HUES6 (cell line): ENCODE measurements around the gene ZC3H12A.

Source experiments
- H3K27ac ChIP-seq: 2 replicates; pipeline ENCODE4 v1.7.0; 2013; ENCODE audit warnings: low read depth, mild to moderate bottlenecking, low read length, inconsistent platforms
- H3K27me3 ChIP-seq: 2 replicates; pipeline ENCODE4 v1.6.1; 2013; ENCODE audit warnings: low read length; ENCODE audit not compliant: control insufficient read depth, insufficient read depth
- H3K36me3 ChIP-seq: 2 replicates; pipeline ENCODE4 v1.6.1; 2013; ENCODE audit warnings: low read length; ENCODE audit not compliant: control insufficient read depth, insufficient read depth
- H3K4me1 ChIP-seq: 2 replicates; pipeline ENCODE4 v1.6.1; 2013; ENCODE audit warnings: low read length; ENCODE audit not compliant: control insufficient read depth, insufficient read depth
- H3K4me3 ChIP-seq: 2 replicates; pipeline ENCODE4 v1.5.1; 2013; ENCODE audit warnings: low read depth, low read length
- H3K9ac ChIP-seq: one replicate; pipeline ENCODE4 v1.6.1; 2013; ENCODE audit warnings: mild to moderate bottlenecking, low read length
- H3K9me3 ChIP-seq: 2 replicates; pipeline ENCODE4 v1.6.1; 2013; ENCODE audit warnings: low read depth, low read length; ENCODE audit not compliant: control insufficient read depth, insufficient read depth

ZC3H12A gene

DNA sequence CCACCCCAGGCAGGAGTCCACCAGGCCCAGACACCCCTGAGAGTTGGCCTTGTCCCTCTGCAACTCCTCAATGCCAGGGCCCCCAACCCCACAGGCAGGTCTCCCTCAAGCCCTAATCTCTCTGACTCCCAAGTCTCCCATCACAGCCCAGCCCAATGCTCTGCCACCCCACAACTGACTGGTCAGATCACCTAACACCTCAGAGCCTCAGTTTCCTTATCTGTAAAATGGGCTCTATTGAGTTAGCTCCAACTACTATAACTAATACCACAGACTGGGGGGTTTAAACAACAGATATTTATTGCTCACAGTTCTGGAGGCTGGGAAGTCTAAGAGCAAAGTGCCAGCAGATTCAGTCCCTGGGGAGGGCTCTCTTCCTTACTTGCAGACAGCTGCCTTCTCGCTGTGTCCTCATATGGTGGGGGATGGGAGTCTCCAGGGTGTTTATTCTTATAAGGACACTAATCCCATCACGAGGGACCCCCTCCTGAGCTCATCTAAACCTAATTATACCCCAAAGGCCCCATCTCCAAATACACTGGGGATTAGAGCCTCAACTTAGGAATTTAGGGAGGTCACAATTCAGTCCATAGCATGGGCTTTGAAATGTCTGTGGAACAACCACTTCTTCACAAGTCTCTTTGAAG is 34.9 kb upstream of the ZC3H12A start:
- peaks cover 46% of the 10 kb centered on the region; the same call in 1 of the 2 replicates for H3K27me3 ChIP-seq
- H3K4me3 ChIP-seq, result no peak overlapping the region
- no peaks in the 10 kb centered on the region for H3K36me3 ChIP-seq
- H3K4me1 ChIP-seq, result peaks cover 23% of the 10 kb centered on the region
- H3K9ac ChIP-seq, result no peak overlapping the region
- no peak overlapping the region for H3K27ac ChIP-seq
- no peaks in the 10 kb centered on the region for H3K9me3 ChIP-seq

GRCh38 chr1:37441490-37441889 is 32.9 kb upstream of the ZC3H12A start:
- H3K36me3 ChIP-seq, result no peaks in the 10 kb centered on the region
- H3K9ac ChIP-seq, result no peak overlapping the region
- H3K27ac ChIP-seq, result no peak overlapping the region
- no peaks in the 10 kb centered on the region for H3K9me3 ChIP-seq
- H3K27me3 ChIP-seq, result peaks cover 45% of the 10 kb centered on the region; the same call in 1 of the 2 replicates
- H3K4me3 ChIP-seq, result no peak overlapping the region
- H3K4me1 ChIP-seq, result peaks cover 20% of the 10 kb centered on the region

GRCh38 chr1:37442139-37442538 is 32.2 kb upstream of the ZC3H12A start:
- H3K27ac ChIP-seq, result no peak overlapping the region

GRCh38 chr1:37442644-37443043 is 31.7 kb upstream of the ZC3H12A start:
- peaks cover 39% of the 10 kb centered on the region; the same call in 1 of the 2 replicates for H3K27me3 ChIP-seq

More at GRCh38 chr1:37442139-37442538, 32.2 kb upstream of the ZC3H12A start:
- Histone ChIP-seq H3K27me3 (peaks cover 44% of the 10 kb centered on the region; the same call in 1 of the 2 replicates), H3K9me3 (no peaks in the 10 kb centered on the region), H3K9ac (no peak overlapping the region), H3K4me3 (no peak overlapping the region), H3K4me1 (peaks cover 19% of the 10 kb centered on the region), H3K36me3 (no peaks in the 10 kb centered on the region)

GRCh38 chr1:37446874-37447273 is 27.5 kb upstream of the ZC3H12A start:
- Histone ChIP-seq H3K4me1 (peaks cover 26% of the 10 kb centered on the region), H3K9ac (no peak overlapping the region), H3K27ac (no peak overlapping the region), H3K36me3 (no peaks in the 10 kb centered on the region), H3K9me3 (no peaks in the 10 kb centered on the region), H3K27me3 (peaks cover 27% of the 10 kb centered on the region; the same call in 1 of the 2 replicates), H3K4me3 (no peak overlapping the region)

More at GRCh38 chr1:37442644-37443043, 31.7 kb upstream of the ZC3H12A start:
- Histone ChIP-seq H3K4me3 (no peak overlapping the region), H3K27ac (no peak overlapping the region), H3K9ac (no peak overlapping the region), H3K4me1 (peaks cover 14% of the 10 kb centered on the region), H3K36me3 (no peaks in the 10 kb centered on the region), H3K9me3 (no peaks in the 10 kb centered on the region)

DNA sequence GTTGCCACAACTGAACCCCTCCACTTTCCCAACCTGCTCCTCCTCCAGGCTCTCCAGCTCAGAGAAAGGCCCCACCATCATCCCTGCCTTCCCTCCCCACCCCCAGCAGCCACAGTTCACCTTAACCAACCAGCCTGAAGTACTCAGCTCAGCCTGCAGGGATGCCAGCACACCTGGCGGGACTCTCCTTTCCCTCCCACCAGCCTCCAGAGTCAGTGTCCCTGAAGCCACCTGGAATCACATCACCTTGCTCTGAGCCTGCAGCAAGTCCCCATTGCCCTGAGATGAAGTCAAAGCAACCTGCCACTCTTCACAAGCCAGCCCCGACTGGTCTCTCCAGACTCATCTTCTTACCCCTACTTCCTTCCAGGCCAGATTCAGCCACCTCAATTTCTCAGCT is 26.2 kb upstream of the ZC3H12A start:
- no peak overlapping the region for H3K27ac ChIP-seq
- peak overlapping the region; percentile 2 for H3K9ac ChIP-seq
- H3K4me3 ChIP-seq, result peak overlapping the region; percentile 20; the same call in 1 of the 2 replicates
- H3K4me1 ChIP-seq, result peaks cover 32% of the 10 kb centered on the region
- peaks cover 14% of the 10 kb centered on the region; the same call in 1 of the 2 replicates for H3K27me3 ChIP-seq
- H3K36me3 ChIP-seq, result no peaks in the 10 kb centered on the region
- no peaks in the 10 kb centered on the region for H3K9me3 ChIP-seq

- Histone ChIP-seq H3K4me1 (peaks cover 32% of the 10 kb centered on the region), H3K9me3 (no peaks in the 10 kb centered on the region), H3K27ac (no peak overlapping the region), H3K27me3 (peaks cover 8% of the 10 kb centered on the region; the same call in 1 of the 2 replicates), H3K4me3 (peak overlapping the region; percentile 20; the same call in 1 of the 2 replicates), H3K36me3 (no peaks in the 10 kb centered on the region), H3K9ac (peak overlapping the region; percentile 16)
Measured at GRCh38 chr1:37448691-37449417, 25.5 kb upstream of the ZC3H12A start.

- no peaks in the 10 kb centered on the region for H3K36me3 ChIP-seq
- peak overlapping the region; percentile 15 for H3K4me3 ChIP-seq
- H3K9ac ChIP-seq, result peak overlapping the region; percentile 26
- H3K27ac ChIP-seq, result no peak overlapping the region
- H3K4me1 ChIP-seq, result peaks cover 33% of the 10 kb centered on the region
- H3K9me3 ChIP-seq, result no peaks in the 10 kb centered on the region
- H3K27me3 ChIP-seq, result peaks cover 5% of the 10 kb centered on the region; the same call in 1 of the 2 replicates
Measured at GRCh38 chr1:37449936-37450335, 24.4 kb upstream of the ZC3H12A start.

DNA sequence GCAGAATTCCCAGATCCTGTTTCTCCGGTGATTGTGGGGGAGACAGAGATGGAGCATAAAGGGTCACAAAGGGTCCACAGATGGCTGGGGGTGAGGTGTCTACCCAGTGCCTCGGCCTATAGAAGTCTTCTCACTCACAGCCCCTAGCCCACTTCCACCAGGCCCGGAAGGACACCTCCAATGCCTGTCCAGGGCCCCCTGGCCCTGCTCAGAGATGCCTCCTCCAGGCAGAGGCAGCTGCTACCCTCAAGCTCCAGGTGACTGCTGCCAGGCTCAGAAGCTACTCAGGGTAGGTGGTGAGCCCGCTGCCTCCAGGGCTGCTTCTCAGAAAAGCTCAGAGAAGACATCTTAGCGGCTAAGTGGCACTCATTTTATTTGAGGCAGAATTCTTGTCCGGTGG is 22.0 kb upstream of the ZC3H12A start:
- Histone ChIP-seq H3K9ac (peak overlapping the region; percentile 47), H3K9me3 (no peaks in the 10 kb centered on the region), H3K4me3 (peak overlapping the region; percentile 28; the same call in 1 of the 2 replicates), H3K27ac (peak overlapping the region; percentile 23; the same call in 1 of the 2 replicates), H3K36me3 (no peaks in the 10 kb centered on the region), H3K4me1 (peaks cover 37% of the 10 kb centered on the region), H3K27me3 (peaks cover 5% of the 10 kb centered on the region; the same call in 1 of the 2 replicates)

DNA sequence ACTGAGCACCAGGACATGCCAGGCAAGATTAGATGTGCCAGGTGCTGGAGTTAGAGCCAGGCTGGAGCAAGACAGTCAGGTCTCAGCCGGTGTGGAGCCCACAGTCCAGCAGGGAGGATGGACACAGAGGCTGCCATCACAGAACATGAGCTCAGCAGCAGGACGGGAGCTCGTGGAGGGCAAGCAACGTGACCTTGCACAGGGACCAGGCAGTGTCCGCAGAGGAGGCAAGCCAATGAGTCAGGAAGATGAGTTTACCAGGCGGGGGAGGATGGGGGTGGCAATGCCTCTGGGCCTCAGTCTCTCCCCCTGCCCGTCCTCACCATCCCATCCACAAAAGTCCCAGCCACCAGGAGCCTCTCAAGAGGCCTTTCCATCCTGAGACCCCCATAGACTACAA is 20.7 kb upstream of the ZC3H12A start:
- Histone ChIP-seq H3K4me1 (peaks cover 32% of the 10 kb centered on the region), H3K9ac (no peak overlapping the region), H3K27me3 (peaks cover 5% of the 10 kb centered on the region; the same call in 1 of the 2 replicates)

DNA sequence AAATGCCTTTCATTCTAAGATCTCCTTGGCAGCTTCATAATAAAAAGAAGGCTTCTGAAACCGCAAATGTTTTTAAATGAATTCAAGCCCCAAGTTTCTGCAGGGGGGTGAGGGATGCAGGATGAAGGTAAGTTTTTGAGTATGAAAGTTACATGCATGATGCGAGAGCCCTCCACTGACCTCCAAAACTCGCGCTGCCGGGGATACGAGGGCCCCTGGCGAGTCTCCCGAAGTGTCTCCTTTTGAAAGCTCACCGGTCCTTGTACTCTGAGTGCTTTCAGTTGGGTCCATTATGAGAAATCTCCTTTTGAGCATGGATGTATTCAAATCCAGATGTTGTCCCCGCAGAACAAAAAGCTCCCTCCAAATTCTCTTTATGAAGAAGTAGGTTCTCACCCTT is 18.9 kb upstream of the ZC3H12A start:
- no peak overlapping the region for H3K9ac ChIP-seq
- H3K4me3 ChIP-seq, result no peak overlapping the region
- peaks cover 13% of the 10 kb centered on the region for H3K4me1 ChIP-seq
- H3K36me3 ChIP-seq, result no peaks in the 10 kb centered on the region
- H3K27me3 ChIP-seq, result no peaks in the 10 kb centered on the region
- no peaks in the 10 kb centered on the region for H3K9me3 ChIP-seq
- no peak overlapping the region for H3K27ac ChIP-seq

More for the DNA sequence above, 20.7 kb upstream of the ZC3H12A start:
- H3K27ac ChIP-seq, result no peak overlapping the region
- no peak overlapping the region for H3K4me3 ChIP-seq
- no peaks in the 10 kb centered on the region for H3K9me3 ChIP-seq
- H3K36me3 ChIP-seq, result no peaks in the 10 kb centered on the region
